ENCODE data around the gene CALML6. TPM values are rescaled to one million over a fixed set of nuclear protein-coding genes. Genes with fewer than 3 reads are reported as not detected.

CALML6 gene
- total and polyA plus RNA-seq, 2 experiments from 2014 or later = 0.87 TPM; not detected in 1

- Histone ChIP-seq H3K4me1 (ENCODE audit: insufficient read depth) (peaks cover 5% of the 10 kb centered on the region; the same call in 1 of the 2 replicates), H3K79me2 (replicated peaks; ENCODE audit: insufficient read depth) (no peaks in the 10 kb centered on the region), H3F3A (replicated peaks; ENCODE audit: low read depth) (0 out of 2 replicates have a peak, but pooled peaks cover 6% of the 10 kb centered on the region), H3K36me3 (ENCODE audit: insufficient read depth) (no peaks in the 10 kb centered on the region), H2AFZ (no peak overlapping the region), H3K27ac (ENCODE audit: low read depth) (no peak overlapping the region), H3K9me2 (ENCODE audit: insufficient read depth) (no peaks in the 10 kb centered on the region), H3K4me2 (no peak overlapping the region), H3K27me3 (ENCODE audit: insufficient read depth) (no peaks in the 10 kb centered on the region), H3K4me3 (no peak overlapping the region), H4K20me1 (replicated peaks; ENCODE audit: insufficient read depth) (no peaks in the 10 kb centered on the region)
- no peak overlapping the region for H3K27ac Mint-ChIP-seq
- no peak for DNase-seq (ENCODE audit: low spot score)
- no peak for TF ChIP-seq CTCF (conservative IDR thresholded peaks at IDR 0.05; ENCODE audit: low read depth in 2 of 2)
- TF ChIP-seq EZH2 (IDR thresholded peaks at IDR 0.05; ENCODE audit: low read depth, unreplicated experiment) = no peak
- no peak for TF ChIP-seq ZNF331 (CRISPR knock-in tag; IDR thresholded peaks at IDR 0.05; ENCODE audit: low read depth)
- H3K4me3 Mint-ChIP-seq = no peak overlapping the region
- no peaks in the 10 kb centered on the region for H3K9me3 Mint-ChIP-seq
- no peak for ATAC-seq
- peaks cover 17% of the 10 kb centered on the region for H3K4me1 Mint-ChIP-seq
- peaks cover 7% of the 10 kb centered on the region for H3K27me3 Mint-ChIP-seq (ENCODE audit: insufficient read depth, low read depth, poor library complexity)
- H3K36me3 Mint-ChIP-seq (ENCODE audit: low read depth) = no peaks in the 10 kb centered on the region; the same call in 1 of the 3 replicates
Observed at GRCh38 chr1:1914101-1914970, 724 bp upstream of the CALML6 start.

DNA sequence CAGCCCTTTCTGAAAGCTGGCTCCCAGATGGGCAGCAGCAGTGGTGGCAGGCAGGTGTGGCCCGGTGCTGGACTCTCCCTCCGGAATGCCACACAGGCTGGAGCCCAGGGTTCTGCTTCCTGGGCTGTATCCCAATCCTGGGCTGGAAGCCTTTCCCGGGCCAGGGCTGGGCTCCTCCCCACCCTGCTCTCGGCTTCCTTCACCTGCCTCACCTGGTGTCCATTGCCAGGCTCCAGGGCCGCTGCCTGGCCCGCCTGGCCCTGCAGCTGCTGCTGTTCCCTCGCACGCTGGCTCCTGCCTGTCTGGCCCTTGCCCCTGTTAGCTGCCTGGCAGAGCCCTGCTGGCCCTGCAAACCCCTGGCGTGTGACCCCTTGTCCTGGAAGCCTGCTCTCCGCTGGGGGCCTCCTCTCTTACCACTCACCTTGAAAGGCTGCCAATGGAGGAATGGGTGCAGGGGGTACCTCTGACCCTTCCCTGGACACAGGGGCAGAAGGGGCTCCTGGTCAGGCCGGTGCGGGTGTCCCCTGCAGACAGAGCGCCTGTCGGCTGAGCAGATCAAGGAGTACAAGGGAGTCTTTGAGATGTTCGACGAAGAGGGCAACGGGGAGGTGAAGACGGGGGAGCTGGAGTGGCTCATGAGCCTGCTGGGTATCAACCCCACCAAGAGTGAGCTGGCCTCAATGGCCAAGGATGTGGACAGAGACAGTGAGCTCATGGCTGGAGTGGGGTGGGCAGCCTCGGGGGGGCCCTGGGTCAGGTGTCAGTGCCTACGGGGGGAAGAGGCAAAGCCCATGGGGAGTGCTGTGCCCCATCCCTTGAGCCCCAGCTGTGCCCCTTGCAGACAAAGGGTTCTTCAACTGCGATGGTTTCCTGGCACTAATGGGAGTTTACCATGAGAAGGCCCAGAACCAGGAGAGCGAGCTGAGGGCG, 1.1 kb downstream of the CALML6 start:
- no peaks in the 10 kb centered on the region for H3K9me3 Mint-ChIP-seq
- Histone ChIP-seq H3K9me2 (ENCODE audit: insufficient read depth) (no peaks in the 10 kb centered on the region), H3F3A (replicated peaks; ENCODE audit: low read depth) (0 out of 2 replicates have a peak, but pooled peaks cover 11% of the 10 kb centered on the region), H3K36me3 (ENCODE audit: insufficient read depth) (no peaks in the 10 kb centered on the region), H4K20me1 (replicated peaks; ENCODE audit: insufficient read depth) (no peaks in the 10 kb centered on the region), H3K4me3 (no peak overlapping the region), H3K27ac (ENCODE audit: low read depth) (no peak overlapping the region), H3K4me1 (ENCODE audit: insufficient read depth) (no peaks in the 10 kb centered on the region; the same call in 1 of the 2 replicates), H3K27me3 (ENCODE audit: insufficient read depth) (no peaks in the 10 kb centered on the region), H3K4me2 (no peak overlapping the region), H3K79me2 (replicated peaks; ENCODE audit: insufficient read depth) (no peaks in the 10 kb centered on the region), H2AFZ (no peak overlapping the region)
- H3K36me3 Mint-ChIP-seq (ENCODE audit: low read depth) = no peaks in the 10 kb centered on the region; the same call in 2 of the 3 replicates
- H3K27ac Mint-ChIP-seq = no peak overlapping the region
- peaks cover 6% of the 10 kb centered on the region for H3K27me3 Mint-ChIP-seq (ENCODE audit: insufficient read depth, low read depth, poor library complexity)
- H3K4me3 Mint-ChIP-seq = no peak overlapping the region
- ATAC-seq (no peak), DNase-seq (ENCODE audit: low spot score) (no peak)
- H3K4me1 Mint-ChIP-seq = peaks cover 9% of the 10 kb centered on the region; the same call in 1 of the 3 replicates
- TF ChIP-seq EZH2phosphoT487 (IDR thresholded peaks at IDR 0.05; ENCODE audit: unreplicated experiment) = no peak
- TF ChIP-seq, protein P1, sequence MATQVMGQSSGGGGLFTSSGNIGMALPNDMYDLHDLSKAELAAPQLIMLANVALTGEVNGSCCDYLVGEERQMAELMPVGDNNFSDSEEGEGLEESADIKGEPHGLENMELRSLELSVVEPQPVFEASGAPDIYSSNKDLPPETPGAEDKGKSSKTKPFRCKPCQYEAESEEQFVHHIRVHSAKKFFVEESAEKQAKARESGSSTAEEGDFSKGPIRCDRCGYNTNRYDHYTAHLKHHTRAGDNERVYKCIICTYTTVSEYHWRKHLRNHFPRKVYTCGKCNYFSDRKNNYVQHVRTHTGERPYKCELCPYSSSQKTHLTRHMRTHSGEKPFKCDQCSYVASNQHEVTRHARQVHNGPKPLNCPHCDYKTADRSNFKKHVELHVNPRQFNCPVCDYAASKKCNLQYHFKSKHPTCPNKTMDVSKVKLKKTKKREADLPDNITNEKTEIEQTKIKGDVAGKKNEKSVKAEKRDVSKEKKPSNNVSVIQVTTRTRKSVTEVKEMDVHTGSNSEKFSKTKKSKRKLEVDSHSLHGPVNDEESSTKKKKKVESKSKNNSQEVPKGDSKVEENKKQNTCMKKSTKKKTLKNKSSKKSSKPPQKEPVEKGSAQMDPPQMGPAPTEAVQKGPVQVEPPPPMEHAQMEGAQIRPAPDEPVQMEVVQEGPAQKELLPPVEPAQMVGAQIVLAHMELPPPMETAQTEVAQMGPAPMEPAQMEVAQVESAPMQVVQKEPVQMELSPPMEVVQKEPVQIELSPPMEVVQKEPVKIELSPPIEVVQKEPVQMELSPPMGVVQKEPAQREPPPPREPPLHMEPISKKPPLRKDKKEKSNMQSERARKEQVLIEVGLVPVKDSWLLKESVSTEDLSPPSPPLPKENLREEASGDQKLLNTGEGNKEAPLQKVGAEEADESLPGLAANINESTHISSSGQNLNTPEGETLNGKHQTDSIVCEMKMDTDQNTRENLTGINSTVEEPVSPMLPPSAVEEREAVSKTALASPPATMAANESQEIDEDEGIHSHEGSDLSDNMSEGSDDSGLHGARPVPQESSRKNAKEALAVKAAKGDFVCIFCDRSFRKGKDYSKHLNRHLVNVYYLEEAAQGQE (IDR thresholded peaks at IDR 0.05; ENCODE audit: unreplicated experiment) = no peak
- TF ChIP-seq CTCF (conservative IDR thresholded peaks at IDR 0.05; ENCODE audit: low read depth in 2 of 2) = no peak
- no peak for TF ChIP-seq CREB1 (CRISPR knock-in tag; IDR thresholded peaks at IDR 0.05; ENCODE audit: low read depth)
- no peak for TF ChIP-seq ZNF114 (CRISPR knock-in tag; IDR thresholded peaks at IDR 0.05)
- no peak for TF ChIP-seq ZNF331 (CRISPR knock-in tag; IDR thresholded peaks at IDR 0.05; ENCODE audit: low read depth)
- no peak for TF ChIP-seq JUNB (IDR thresholded peaks at IDR 0.05; ENCODE audit: unreplicated experiment)

Measured in GM23338 (cell line).